ENCODE results near the gene PREX1. TPM values are rescaled to one million over a fixed set of nuclear protein-coding genes. Genes with fewer than 3 reads are reported as not detected.

Gene PREX1
- total RNA-seq, 1 donor from 2014 or later, result 17.7 TPM

- no peak overlapping the region for H3K27ac ChIP-seq
- no peak overlapping the region for H3K4me3 ChIP-seq
- no peaks in the 10 kb centered on the region for H3K27me3 ChIP-seq
- no peaks in the 10 kb centered on the region for H3K36me3 ChIP-seq
- TF ChIP-seq CTCF (IDR thresholded peaks at IDR 0.05) (no peak), POLR2AphosphoS5 (IDR thresholded peaks at IDR 0.05; ENCODE audit: insufficient read depth in 1 of 2, low read depth in 1 of 2) (no peak), POLR2A (IDR thresholded peaks at IDR 0.05) (no peak)
- intact Hi-C loops (cut with DNase I), result no loop called here
- no peaks in the 10 kb centered on the region for H3K9me3 ChIP-seq
- DNase-seq (ENCODE audit: extremely low spot score in 2 of 2), result no peak
- no peaks in the 10 kb centered on the region for H3K4me1 ChIP-seq
Observed at GRCh38 chr20:48841196-48841874, 13.5 kb upstream of the PREX1 start.

GRCh38 chr20:48839154-48839917, 11.5 kb upstream of the PREX1 start:
- Histone ChIP-seq H3K27ac (no peak overlapping the region), H3K4me1 (no peaks in the 10 kb centered on the region), H3K36me3 (no peaks in the 10 kb centered on the region), H3K4me3 (no peak overlapping the region), H3K9me3 (no peaks in the 10 kb centered on the region), H3K27me3 (no peaks in the 10 kb centered on the region)
- TF ChIP-seq CTCF (IDR thresholded peaks at IDR 0.05) (no peak), POLR2AphosphoS5 (IDR thresholded peaks at IDR 0.05; ENCODE audit: insufficient read depth in 1 of 2, low read depth in 1 of 2) (no peak), POLR2A (IDR thresholded peaks at IDR 0.05) (no peak)
- DNase-seq (ENCODE audit: extremely low spot score in 2 of 2), result no peak
- intact Hi-C loops (cut with DNase I), result no loop called here

GRCh38 chr20:48837014-48837413, 9.2 kb upstream of the PREX1 start:
- Histone ChIP-seq H3K27me3 (no peaks in the 10 kb centered on the region), H3K36me3 (no peaks in the 10 kb centered on the region), H3K4me1 (peaks cover 8% of the 10 kb centered on the region), H3K9me3 (no peaks in the 10 kb centered on the region), H3K27ac (no peak overlapping the region), H3K4me3 (no peak overlapping the region)
- intact Hi-C loops (cut with DNase I), result no loop called here
- DNase-seq (ENCODE audit: extremely low spot score in 2 of 2), result no peak
- no peak for TF ChIP-seq POLR2AphosphoS5 (IDR thresholded peaks at IDR 0.05; ENCODE audit: insufficient read depth in 1 of 2, low read depth in 1 of 2)
- TF ChIP-seq CTCF (IDR thresholded peaks at IDR 0.05), result no peak

- no peak for DNase-seq (ENCODE audit: extremely low spot score in 2 of 2)
- peaks cover 17% of the 10 kb centered on the region for H3K4me1 ChIP-seq
- no peaks in the 10 kb centered on the region for H3K9me3 ChIP-seq
- no peak overlapping the region for H3K4me3 ChIP-seq
- TF ChIP-seq POLR2A (IDR thresholded peaks at IDR 0.05), result no peak
- no peak for TF ChIP-seq CTCF (IDR thresholded peaks at IDR 0.05)
- no peak for TF ChIP-seq POLR2AphosphoS5 (IDR thresholded peaks at IDR 0.05; ENCODE audit: insufficient read depth in 1 of 2, low read depth in 1 of 2)
- H3K36me3 ChIP-seq, result no peaks in the 10 kb centered on the region
- H3K27me3 ChIP-seq, result no peaks in the 10 kb centered on the region
- H3K27ac ChIP-seq, result no peak overlapping the region
- intact Hi-C loops (cut with DNase I), result no loop called here
Observed at GRCh38 chr20:48835390-48835789, 7.6 kb upstream of the PREX1 start.

GRCh38 chr20:48834278-48834677, 6.5 kb upstream of the PREX1 start:
- Histone ChIP-seq H3K4me1 (peaks cover 17% of the 10 kb centered on the region), H3K4me3 (no peak overlapping the region), H3K27me3 (no peaks in the 10 kb centered on the region), H3K27ac (no peak overlapping the region), H3K9me3 (no peaks in the 10 kb centered on the region), H3K36me3 (no peaks in the 10 kb centered on the region)
- TF ChIP-seq POLR2A (IDR thresholded peaks at IDR 0.05) (no peak), POLR2AphosphoS5 (IDR thresholded peaks at IDR 0.05; ENCODE audit: insufficient read depth in 1 of 2, low read depth in 1 of 2) (no peak), CTCF (IDR thresholded peaks at IDR 0.05) (no peak)
- no peak for DNase-seq (ENCODE audit: extremely low spot score in 2 of 2)
- intact Hi-C loops (cut with DNase I), result no loop called here

Data from vagina (tissue), 2 donors.